A549 (cell line): ENCODE results near the gene UBN1. TPM values are rescaled to one million over a fixed set of nuclear protein-coding genes. Genes with fewer than 3 reads are reported as not detected.

Experiments used
- ATAC-seq, 2 experiments: fragments of 200-7000 bp in 1 of 2; fragments of >200 bp in 1 of 2; cut with Nextera tagmentation in 1 of 2; cut with Tn5 transposase in 1 of 2; 3 replicates each; pipeline versions ENCODE4 v1.8.0 to v1.9.1; 2018 to 2020; ENCODE audit warnings: mild to moderate bottlenecking in 1 of 2, moderate library complexity in 1 of 2
- CTCF ChIA-PET: fragments of 300-600 bp; sonication (Branson Sonifier 250); formaldehyde crosslinking; extraction: SDS; loops from one replicate; lab custom pipeline; 2021; ENCODE audit warnings: antibody characterized with exemption, inconsistent platforms; lab: Yijun Ruan, JAX
- POLR2A ChIA-PET: fragments of 350-600 bp; formaldehyde crosslinking; extraction: SDS; loops from one replicate; lab custom pipeline; 2021; ENCODE audit warnings: antibody characterized with exemption, inconsistent platforms; lab: Yijun Ruan, JAX
- DNase-seq, 2 experiments: peaks; one replicate each; pipeline versions ENCODE4 v3.0.0 to v3.0.0-alpha.2; 2011 to 2016; ENCODE audit warnings: low read depth in 1 of 2, low spot score in 1 of 2
- FAIRE-seq: peaks from 2 replicates; lab custom pipeline; 2011; peaks lifted over from hg19 to GRCh38; lab: Jason Lieb, UNC
- H3K27ac ChIP-seq, 2 experiments: fragments of >200 bp; sonication (Bioruptor Twin); formaldehyde crosslinking; 3 replicates each; pipeline ENCODE4 v1.5.1; 2016 to 2017
- H3K4me1 ChIP-seq: fragments of >200 bp; sonication (Bioruptor Twin); formaldehyde crosslinking; 3 replicates; pipeline ENCODE4 v1.6.1; 2016
- H3K4me2 ChIP-seq: fragments of >200 bp; sonication (Bioruptor Twin); formaldehyde crosslinking; 3 replicates; pipeline ENCODE4 v1.6.1; 2016
- H3K4me3 ChIP-seq: fragments of >200 bp; sonication (Bioruptor Twin); formaldehyde crosslinking; 3 replicates; pipeline ENCODE4 v1.5.1; 2016
- H3K9me3 ChIP-seq: fragments of >200 bp; sonication (Bioruptor Twin); formaldehyde crosslinking; 3 replicates; pipeline ENCODE4 v1.6.1; 2016
- BHLHE40 ChIP-seq: IDR thresholded peaks from 2 replicates; pipeline ENCODE4 v1.6.1; 2012; ENCODE audit warnings: low read depth, low read length, inconsistent platforms
- CBX2 ChIP-seq: fragments of 200-600 bp; sonication (generic); IDR thresholded peaks from 2 replicates; pipeline ENCODE4 v1.6.1; 2016; ENCODE audit warnings: low read depth, mild to moderate bottlenecking, borderline replicate concordance
- EHMT2 ChIP-seq: fragments of 200-600 bp; sonication (generic); IDR thresholded peaks from 2 replicates; pipeline ENCODE4 v1.6.1; 2016; ENCODE audit warnings: antibody characterized with exemption, low read depth, mild to moderate bottlenecking, moderate library complexity
- GATA3 ChIP-seq: IDR thresholded peaks from 2 replicates; pipeline ENCODE4 v1.6.1; 2012; ENCODE audit warnings: borderline replicate concordance
- HOXA7 ChIP-seq: fragments of 250-450 bp; sonication (Bioruptor Pico); IDR thresholded peaks from 2 replicates; pipeline ENCODE4 v1.5.0; 2020; ENCODE audit warnings: mild to moderate bottlenecking, moderate library complexity
- HOXB5 ChIP-seq: fragments of 250-450 bp; sonication (Bioruptor Pico); IDR thresholded peaks from 2 replicates; pipeline ENCODE4 v1.5.0; 2020; ENCODE audit warnings: mild to moderate bottlenecking, moderate library complexity
- JUNB ChIP-seq: fragments of >200 bp; sonication (Bioruptor Twin); formaldehyde crosslinking; IDR thresholded peaks from 2 replicates; pipeline ENCODE4 v1.6.1; 2016
- KDM1A ChIP-seq: fragments of 200-600 bp; sonication (generic); IDR thresholded peaks from 2 replicates; pipeline ENCODE4 v1.6.1; 2016; ENCODE audit warnings: low read depth, mild to moderate bottlenecking
- KDM5A ChIP-seq: fragments of 200-600 bp; sonication (generic); IDR thresholded peaks from 2 replicates; pipeline ENCODE4 v1.6.1; 2016; ENCODE audit warnings: antibody characterized with exemption, mild to moderate bottlenecking
- RARB ChIP-seq: fragments of 250-450 bp; sonication (Bioruptor Pico); IDR thresholded peaks from 2 replicates; pipeline ENCODE4 v1.8.0; 2021; ENCODE audit warnings: mild to moderate bottlenecking, moderate library complexity
- RCOR1 ChIP-seq: fragments of 150-350 bp; IDR thresholded peaks from 2 replicates; pipeline ENCODE4 v1.6.1; 2014; ENCODE audit warnings: antibody characterized with exemption, low read length, low read depth
- TP53 ChIP-seq: fragments of 250-450 bp; sonication (Bioruptor Pico); IDR thresholded peaks from 2 replicates; pipeline ENCODE4 v1.5.0; 2021; ENCODE audit warnings: mild to moderate bottlenecking, moderate library complexity
- ZC3H11A ChIP-seq: fragments of 450-650 bp; IDR thresholded peaks from 2 replicates; pipeline ENCODE4 v1.6.1; 2014; ENCODE audit warnings: antibody characterized with exemption, mild to moderate bottlenecking
- ZNF302 ChIP-seq: fragments of 250-450 bp; sonication (Bioruptor Pico); IDR thresholded peaks from 2 replicates; pipeline ENCODE4 v1.9.0; 2021; ENCODE audit warnings: inconsistent platforms, mild to moderate bottlenecking, moderate library complexity
- ZSCAN20 ChIP-seq: fragments of 250-450 bp; sonication (Bioruptor Pico); IDR thresholded peaks from 2 replicates; pipeline ENCODE4 v1.8.0; 2022; ENCODE audit warnings: mild to moderate bottlenecking, moderate library complexity
- WGBS: methylation state at CpG from one replicate; pipeline ENCODE4 v1.1.6; 2017; ENCODE audit errors: missing lambda C conversion rate; 5-methylcytosine and 5-hydroxymethylcytosine counted together
- polyA plus RNA-seq, 4 experiments: library from polyadenylated mRNA; depleted of rRNA in 3 of 4; stranded (reverse); fragments of >200 nt; fragmentation: RNase III in 1 of 4; extraction: RNeasy Plus Mini Kit Qiagen cat#74134 plus additional on column Dnase treatment in 1 of 4; gene quantifications; 2 replicates in 3 of 4; 3 replicates in 1 of 4; pipeline ENCODE4 v1.2.3, GENCODE V29; 2011 to 2017
- TF ChIP-seq, protein P1 (sequence below): fragments of >200 bp; sonication (Bioruptor Twin); formaldehyde crosslinking; IDR thresholded peaks from 3 replicates; pipeline ENCODE4 v1.6.1; 2016
- TF ChIP-seq, protein P2 (sequence below): fragments of 150-350 bp; IDR thresholded peaks from 2 replicates; pipeline ENCODE4 v1.6.1; 2014; ENCODE audit warnings: low read depth, mild to moderate bottlenecking, low read length
- TF ChIP-seq, protein P3 (sequence below): IDR thresholded peaks from 2 replicates; pipeline ENCODE4 v1.6.1; 2012
- TF ChIP-seq, protein P4 (sequence below): fragments of 450-650 bp; IDR thresholded peaks from 2 replicates; pipeline ENCODE4 v1.6.1; 2014; ENCODE audit warnings: antibody characterized with exemption
- TF ChIP-seq, protein P5 (sequence below): fragments of 250-450 bp; sonication (Bioruptor Pico); IDR thresholded peaks from 2 replicates; pipeline ENCODE4 v1.5.0; 2020; ENCODE audit warnings: low read depth, mild to moderate bottlenecking, moderate library complexity

Gene UBN1
- polyA plus RNA-seq, 2 of the 4 experiments (the other 2 are of a cell fraction): 14.2 to 20.0 TPM

DNA sequence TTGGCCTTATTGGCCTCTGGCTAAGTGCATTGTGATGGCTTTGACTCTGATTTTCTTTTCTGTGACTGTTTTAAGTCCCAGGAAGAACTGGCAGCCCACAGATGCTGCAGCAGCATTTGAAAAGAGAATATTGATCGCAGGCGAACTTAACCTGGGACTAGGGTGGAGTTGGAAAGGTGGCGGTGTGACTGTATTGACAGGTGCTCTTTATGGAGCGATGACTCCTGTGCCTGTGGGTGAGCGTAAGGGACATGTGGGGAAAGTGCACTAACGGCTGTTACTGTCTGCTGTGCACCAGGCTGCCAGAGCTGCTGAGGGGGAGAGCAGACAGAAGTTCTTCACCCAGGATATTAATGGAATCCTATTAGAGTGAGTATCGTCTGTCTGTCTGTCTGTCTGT lies 21.3 kb downstream of the UBN1 start:
- no peak for ATAC-seq
- no peak overlapping the region for H3K4me2 ChIP-seq
- no peaks in the 10 kb centered on the region for H3K9me3 ChIP-seq
- no peak overlapping the region for H3K4me3 ChIP-seq
- H3K27ac ChIP-seq: no peak overlapping the region
- H3K4me1 ChIP-seq: peaks cover 9% of the 10 kb centered on the region
- no peak for TF ChIP-seq CBX2
- no peak for DNase-seq
- no peak for FAIRE-seq
- ChIA-PET POLR2A (no interaction called here), CTCF (interaction anchor here (1.3 kb wide), 1 partner anchor 22 kb away, joined by 5 read pairs; the partner anchor contains the start of genes GLYR1 and UBN1)
- WGBS: 97% methylated on average over 7 of the region's 7 CpGs

DNA sequence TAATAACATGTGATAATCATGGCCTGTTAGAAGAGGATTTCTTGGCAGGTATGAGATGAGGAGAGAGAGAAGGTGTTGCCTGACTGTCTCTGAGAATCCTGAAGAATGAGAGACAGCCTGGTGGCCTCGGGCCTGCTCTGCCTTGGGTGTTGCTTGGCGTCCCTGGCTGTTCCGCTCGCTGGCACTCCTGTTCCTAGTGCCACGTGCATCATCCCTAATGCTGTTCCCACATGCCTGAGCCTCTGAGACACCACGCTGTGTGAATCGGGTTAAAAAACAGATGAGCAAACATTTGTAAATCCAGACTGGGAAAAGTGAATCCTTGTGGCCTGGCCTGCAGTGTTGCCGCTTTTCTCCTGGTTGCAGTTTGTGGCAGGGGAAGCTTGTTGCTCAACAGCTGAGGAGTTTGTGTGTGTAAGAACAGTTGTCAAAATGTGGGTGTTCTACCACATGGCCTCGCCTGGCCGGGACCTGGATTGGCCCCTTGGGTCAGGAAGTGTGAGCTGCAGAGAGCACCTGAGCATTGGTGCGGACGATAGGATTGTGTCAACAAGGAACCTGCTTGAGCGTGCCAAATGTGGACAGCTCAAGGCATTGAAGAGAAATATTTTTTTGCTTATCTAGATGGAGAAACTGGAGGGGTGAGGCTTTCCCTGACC lies 22.0 kb downstream of the UBN1 start:
- FAIRE-seq (no peak), DNase-seq (no peak), ATAC-seq (no peak)
- POLR2A ChIA-PET: no interaction called here
- peaks cover 9% of the 10 kb centered on the region for H3K4me1 ChIP-seq
- no peak overlapping the region for H3K27ac ChIP-seq
- 90% methylated on average over 13 of the region's 13 CpGs for WGBS
- H3K9me3 ChIP-seq: no peaks in the 10 kb centered on the region
- no peak overlapping the region for H3K4me3 ChIP-seq
- CTCF ChIA-PET: interaction anchor here (1.3 kb wide), 1 partner anchor 22 kb away, joined by 5 read pairs; the partner anchor contains the start of genes GLYR1 and UBN1
- no peak overlapping the region for H3K4me2 ChIP-seq
- TF ChIP-seq RARB (CRISPR knock-in tag) (no peak), RCOR1 (no peak), HOXA7 (no peak), ZC3H11A (no peak), TP53 (no peak)
- TF ChIP-seq, protein P1, sequence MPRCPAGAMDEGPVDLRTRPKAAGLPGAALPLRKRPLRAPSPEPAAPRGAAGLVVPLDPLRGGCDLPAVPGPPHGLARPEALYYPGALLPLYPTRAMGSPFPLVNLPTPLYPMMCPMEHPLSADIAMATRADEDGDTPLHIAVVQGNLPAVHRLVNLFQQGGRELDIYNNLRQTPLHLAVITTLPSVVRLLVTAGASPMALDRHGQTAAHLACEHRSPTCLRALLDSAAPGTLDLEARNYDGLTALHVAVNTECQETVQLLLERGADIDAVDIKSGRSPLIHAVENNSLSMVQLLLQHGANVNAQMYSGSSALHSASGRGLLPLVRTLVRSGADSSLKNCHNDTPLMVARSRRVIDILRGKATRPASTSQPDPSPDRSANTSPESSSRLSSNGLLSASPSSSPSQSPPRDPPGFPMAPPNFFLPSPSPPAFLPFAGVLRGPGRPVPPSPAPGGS: no peak

DNA sequence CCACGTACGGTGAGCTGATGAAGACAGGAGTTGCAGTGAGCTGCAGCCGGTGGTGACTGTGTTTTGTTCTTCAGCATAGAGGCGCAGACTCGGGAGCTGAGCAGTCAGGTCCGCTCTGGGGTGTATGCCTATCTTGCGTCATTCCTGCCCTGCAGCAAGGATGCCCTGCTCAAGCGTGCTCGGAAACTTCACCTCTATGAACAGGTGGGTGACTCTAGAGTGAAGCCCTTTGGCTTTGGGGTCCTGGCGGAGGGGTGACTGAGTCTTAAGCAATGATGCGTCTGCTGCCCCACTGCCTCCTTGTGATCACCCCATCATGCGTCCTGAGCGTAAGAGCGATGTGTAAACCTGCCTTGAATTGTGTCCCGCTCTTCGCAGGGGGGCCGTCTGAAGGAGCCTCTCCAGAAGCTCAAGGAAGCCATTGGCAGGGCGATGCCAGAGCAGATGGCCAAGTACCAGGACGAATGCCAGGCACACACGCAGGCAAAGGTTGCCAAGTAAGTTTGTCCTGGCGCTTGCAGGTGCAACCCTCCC lies 22.9 kb downstream of the UBN1 start:
- WGBS: 95% methylated on average over 21 of the region's 21 CpGs
- Histone ChIP-seq H3K27ac (no peak overlapping the region), H3K4me1 (peaks cover 9% of the 10 kb centered on the region), H3K4me2 (no peak overlapping the region), H3K9me3 (no peaks in the 10 kb centered on the region), H3K4me3 (no peak overlapping the region)
- DNase-seq (no peak), FAIRE-seq (no peak), ATAC-seq (no peak)
- ChIA-PET CTCF (interaction anchor here (0.7 to 1.0 kb wide), 3 partner anchors 19 to 103 kb away, joined by 3 to 5 read pairs (median 3); partner anchors contain the start of gene ZNF500), POLR2A (no interaction called here)
- TF ChIP-seq EHMT2 (no peak), CBX2 (no peak), JUNB (no peak), GATA3 (no peak), RARB (CRISPR knock-in tag) (no peak), KDM1A (no peak), ZSCAN20 (CRISPR knock-in tag) (no peak), KDM5A (no peak), HOXB5 (CRISPR knock-in tag) (no peak), ZNF302 (no peak), BHLHE40 (no peak)
- TF ChIP-seq, protein P2, sequence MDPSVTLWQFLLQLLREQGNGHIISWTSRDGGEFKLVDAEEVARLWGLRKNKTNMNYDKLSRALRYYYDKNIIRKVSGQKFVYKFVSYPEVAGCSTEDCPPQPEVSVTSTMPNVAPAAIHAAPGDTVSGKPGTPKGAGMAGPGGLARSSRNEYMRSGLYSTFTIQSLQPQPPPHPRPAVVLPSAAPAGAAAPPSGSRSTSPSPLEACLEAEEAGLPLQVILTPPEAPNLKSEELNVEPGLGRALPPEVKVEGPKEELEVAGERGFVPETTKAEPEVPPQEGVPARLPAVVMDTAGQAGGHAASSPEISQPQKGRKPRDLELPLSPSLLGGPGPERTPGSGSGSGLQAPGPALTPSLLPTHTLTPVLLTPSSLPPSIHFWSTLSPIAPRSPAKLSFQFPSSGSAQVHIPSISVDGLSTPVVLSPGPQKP: no peak
- TF ChIP-seq, protein P3, sequence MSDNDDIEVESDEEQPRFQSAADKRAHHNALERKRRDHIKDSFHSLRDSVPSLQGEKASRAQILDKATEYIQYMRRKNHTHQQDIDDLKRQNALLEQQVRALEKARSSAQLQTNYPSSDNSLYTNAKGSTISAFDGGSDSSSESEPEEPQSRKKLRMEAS: no peak
- TF ChIP-seq, protein P4, sequence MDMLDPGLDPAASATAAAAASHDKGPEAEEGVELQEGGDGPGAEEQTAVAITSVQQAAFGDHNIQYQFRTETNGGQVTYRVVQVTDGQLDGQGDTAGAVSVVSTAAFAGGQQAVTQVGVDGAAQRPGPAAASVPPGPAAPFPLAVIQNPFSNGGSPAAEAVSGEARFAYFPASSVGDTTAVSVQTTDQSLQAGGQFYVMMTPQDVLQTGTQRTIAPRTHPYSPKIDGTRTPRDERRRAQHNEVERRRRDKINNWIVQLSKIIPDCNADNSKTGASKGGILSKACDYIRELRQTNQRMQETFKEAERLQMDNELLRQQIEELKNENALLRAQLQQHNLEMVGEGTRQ: no peak
- TF ChIP-seq, protein P5, sequence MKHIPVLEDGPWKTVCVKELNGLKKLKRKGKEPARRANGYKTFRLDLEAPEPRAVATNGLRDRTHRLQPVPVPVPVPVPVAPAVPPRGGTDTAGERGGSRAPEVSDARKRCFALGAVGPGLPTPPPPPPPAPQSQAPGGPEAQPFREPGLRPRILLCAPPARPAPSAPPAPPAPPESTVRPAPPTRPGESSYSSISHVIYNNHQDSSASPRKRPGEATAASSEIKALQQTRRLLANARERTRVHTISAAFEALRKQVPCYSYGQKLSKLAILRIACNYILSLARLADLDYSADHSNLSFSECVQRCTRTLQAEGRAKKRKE (CRISPR knock-in tag): no peak
